Endodermal cell (in vitro differentiated cells): ENCODE measurements around the gene TACR1. TPM values are rescaled to one million over a fixed set of nuclear protein-coding genes. Genes with fewer than 3 reads are reported as not detected.

ENCODE experiments used
- DNase-seq: peaks from one replicate; pipeline ENCODE4 v3.0.0-alpha.2; 2017
- H3K27ac ChIP-seq: 2 replicates; pipeline ENCODE4 v1.5.1; 2013; ENCODE audit warnings: mild to moderate bottlenecking, low read depth, low read length, moderate library complexity
- H3K27me3 ChIP-seq: 2 replicates; pipeline ENCODE4 v1.6.1; 2013; ENCODE audit warnings: mild to moderate bottlenecking, low read length, moderate library complexity; ENCODE audit not compliant: insufficient read depth, control insufficient read depth, poor library complexity, severe bottlenecking
- H3K36me3 ChIP-seq: 2 replicates; pipeline ENCODE4 v1.7.0; 2013; ENCODE audit warnings: mild to moderate bottlenecking, low read length, moderate library complexity; ENCODE audit not compliant: control insufficient read depth, insufficient read depth
- H3K4me1 ChIP-seq: one replicate; pipeline ENCODE4 v1.7.0; 2013; ENCODE audit warnings: low read length; ENCODE audit not compliant: control insufficient read depth, insufficient read depth
- H3K4me3 ChIP-seq: 2 replicates; pipeline ENCODE4 v1.5.1; 2013; ENCODE audit warnings: mild to moderate bottlenecking, low read length, moderate library complexity
- H3K9ac ChIP-seq: 2 replicates; pipeline ENCODE4 v1.6.1; 2013; ENCODE audit warnings: mild to moderate bottlenecking, low read length, moderate library complexity; ENCODE audit not compliant: poor library complexity, severe bottlenecking; ENCODE audit errors: extremely low read depth
- H3K9me3 ChIP-seq: 2 replicates; pipeline ENCODE4 v1.6.1; 2013; ENCODE audit warnings: mild to moderate bottlenecking, low read length, moderate library complexity; ENCODE audit not compliant: control insufficient read depth
- H3K27ac Mint-ChIP-seq: 2 replicates; pipeline ENCODE4 v1.8.0; 2020; ENCODE audit warnings: mixed read lengths
- H3K27me3 Mint-ChIP-seq: 2 replicates; pipeline ENCODE4 v1.8.0; 2021; ENCODE audit warnings: mild to moderate bottlenecking, mixed read lengths; ENCODE audit not compliant: insufficient read depth
- H3K36me3 Mint-ChIP-seq: 2 replicates; pipeline ENCODE4 v1.8.0; 2020; ENCODE audit warnings: low read depth, mixed read lengths
- H3K4me1 Mint-ChIP-seq: 2 replicates; pipeline ENCODE4 v1.8.0; 2020; ENCODE audit warnings: mixed read lengths
- H3K4me3 Mint-ChIP-seq: 2 replicates; pipeline ENCODE4 v1.8.0; 2020; ENCODE audit warnings: mild to moderate bottlenecking, moderate library complexity, mixed read lengths
- H3K9me3 Mint-ChIP-seq: 2 replicates; pipeline ENCODE4 v1.8.0; 2020; ENCODE audit warnings: mild to moderate bottlenecking, mixed read lengths
- CTCF ChIP-seq: fragments of 200-600 bp; sonication (generic); conservative IDR thresholded peaks from 2 replicates; pipeline ENCODE4 v1.5.0; 2021; ENCODE audit warnings: antibody characterized with exemption, mild to moderate bottlenecking
- WGBS, 2 experiments: methylation state at CpG; one replicate each; pipeline versions ENCODE4 v1.1.5 to v1.1.7; 2013; ENCODE audit warnings: missing lambda C conversion rate in 2 of 2, mixed read lengths in 1 of 2; ENCODE audit not compliant: insufficient coverage in 1 of 2, insufficient read length in 1 of 2; 5-methylcytosine and 5-hydroxymethylcytosine counted together
- total RNA-seq, 2 donors: library from RNA; stranded (reverse); fragmentation: NEBNext Ultra II Directional in 1 of 2; extraction: Animal tissue kit (Norgen Biotek cat#: 25700) in 1 of 2; gene quantifications; 2 replicates in 1 of 2; 3 replicates in 1 of 2; pipeline ENCODE4 v1.2.1, GENCODE V29; 2021

The TACR1 gene
- total RNA-seq, 2 donors from 2014 or later, result 0.09 to 0.69 TPM

- Histone ChIP-seq H3K4me3 (no peak overlapping the region), H3K4me1 (no peaks in the 10 kb centered on the region), H3K27me3 (peaks cover 17% of the 10 kb centered on the region), H3K36me3 (no peaks in the 10 kb centered on the region), H3K27ac (no peak overlapping the region), H3K9me3 (no peaks in the 10 kb centered on the region), H3K9ac (no peak overlapping the region)
- 28 to 40% methylated on average over 4 to 10 of the region's 10 CpGs for WGBS, 2 experiments
- Mint-ChIP-seq H3K27me3 (peaks cover 12% of the 10 kb centered on the region), H3K36me3 (no peaks in the 10 kb centered on the region), H3K27ac (peak overlapping the region; percentile 90), H3K9me3 (no peaks in the 10 kb centered on the region), H3K4me1 (peaks cover 44% of the 10 kb centered on the region), H3K4me3 (no peak overlapping the region)
- TF ChIP-seq CTCF, result no peak
- peak; percentile 90 for DNase-seq
Observed at GRCh38 chr2:75055820-75056675, 143.3 kb downstream of the TACR1 start.

DNA sequence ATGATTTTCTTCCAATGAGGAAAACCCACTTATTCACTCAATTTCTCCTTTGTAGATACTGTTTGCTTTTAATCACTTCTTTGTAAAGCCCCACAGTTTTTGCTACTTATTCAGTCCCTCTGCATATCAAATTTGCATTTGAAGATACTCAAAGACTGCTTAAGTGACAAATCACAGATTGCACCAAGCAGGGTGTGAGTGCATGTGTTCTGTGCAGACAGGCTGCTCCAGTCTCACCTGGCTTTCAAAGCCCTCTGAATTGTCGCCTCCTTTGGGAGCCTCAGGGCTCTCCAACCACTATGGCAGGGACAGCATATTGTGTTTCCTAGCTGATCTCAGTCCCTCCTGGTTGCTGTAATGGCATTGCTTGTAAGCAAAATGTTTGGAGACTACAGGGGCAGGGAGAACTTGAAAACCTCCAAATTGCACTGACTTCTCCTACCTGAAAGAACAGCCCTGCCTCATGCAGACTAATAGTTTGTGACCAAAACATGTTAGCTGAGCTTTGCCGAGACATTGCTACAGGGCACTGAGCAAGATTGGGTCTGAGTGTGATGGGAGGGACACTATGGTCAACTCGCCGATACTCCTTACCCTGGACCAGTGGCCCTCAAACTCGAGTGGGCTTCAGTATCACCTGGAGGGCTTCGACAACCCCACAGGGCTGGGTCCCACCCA is 144.0 kb downstream of the TACR1 start:
- Histone ChIP-seq H3K9me3 (no peaks in the 10 kb centered on the region), H3K4me3 (no peak overlapping the region), H3K4me1 (no peaks in the 10 kb centered on the region), H3K36me3 (no peaks in the 10 kb centered on the region), H3K9ac (no peak overlapping the region), H3K27ac (no peak overlapping the region), H3K27me3 (peaks cover 13% of the 10 kb centered on the region)
- DNase-seq, result peak; percentile 69
- Mint-ChIP-seq H3K4me3 (no peak overlapping the region), H3K4me1 (peaks cover 44% of the 10 kb centered on the region), H3K27ac (peak overlapping the region; percentile 35), H3K36me3 (no peaks in the 10 kb centered on the region), H3K27me3 (peaks cover 7% of the 10 kb centered on the region), H3K9me3 (no peaks in the 10 kb centered on the region)
- WGBS, 2 experiments, result 41 to 54% methylated on average over 3 to 6 of the region's 6 CpGs
- TF ChIP-seq CTCF, result no peak

DNA sequence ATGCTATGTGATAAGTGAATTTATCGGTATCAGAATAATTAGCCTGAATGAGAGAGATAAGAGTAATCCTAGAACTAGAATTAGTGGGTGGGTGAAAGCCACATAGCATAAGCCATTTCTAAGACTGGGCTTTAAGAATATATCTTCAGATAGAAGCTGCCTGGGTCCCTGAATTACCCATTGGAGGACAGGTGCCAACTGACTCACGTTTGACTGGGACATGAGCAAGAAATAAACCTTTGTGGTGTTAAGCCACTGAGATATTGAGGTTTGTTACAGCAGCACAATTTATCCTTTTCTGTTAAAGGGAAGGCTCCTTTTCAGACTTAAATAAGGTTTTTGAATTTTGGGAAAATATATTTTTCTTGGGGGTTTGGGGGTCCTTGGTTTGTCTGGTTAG is 145.0 kb downstream of the TACR1 start:
- H3K9me3 Mint-ChIP-seq, result no peaks in the 10 kb centered on the region
- WGBS, 2 experiments, result 84 to 87% methylated on average over 2 of the region's 2 CpGs
- Histone ChIP-seq H3K9me3 (no peaks in the 10 kb centered on the region), H3K9ac (no peak overlapping the region), H3K27ac (no peak overlapping the region), H3K36me3 (no peaks in the 10 kb centered on the region), H3K4me3 (no peak overlapping the region), H3K4me1 (no peaks in the 10 kb centered on the region), H3K27me3 (peaks cover 4% of the 10 kb centered on the region)
- DNase-seq, result no peak
- no peak overlapping the region for H3K4me3 Mint-ChIP-seq
- TF ChIP-seq CTCF, result no peak
- no peaks in the 10 kb centered on the region for H3K36me3 Mint-ChIP-seq
- H3K4me1 Mint-ChIP-seq, result peaks cover 38% of the 10 kb centered on the region
- H3K27me3 Mint-ChIP-seq, result peaks cover 5% of the 10 kb centered on the region
- H3K27ac Mint-ChIP-seq, result no peak overlapping the region
